Natural killer cell (primary cell): ENCODE data around the gene OR10A7. TPM values are rescaled to one million over a fixed set of nuclear protein-coding genes. Genes with fewer than 3 reads are reported as not detected.

Source experiments
- ATAC-seq, 3 donors: fragments of 150-1000 bp in 2 of 3; fragments of 200-7000 bp in 1 of 3; cut with Tn5 transposase; 1 replicate in 1 of 3; 2 replicates in 2 of 3; pipeline ENCODE4 v1.10.0; 2021; ENCODE audit warnings: mild to moderate bottlenecking in 2 of 3, moderate library complexity in 2 of 3
- DNase-seq, 2 donors: peaks; one replicate each; pipeline versions ENCODE4 v3.0.0 to v3.0.0-alpha.2; 2013 to 2021; ENCODE audit warnings: mixed read lengths in 1 of 2
- H3K27ac ChIP-seq: one replicate; pipeline ENCODE4 v1.5.1; 2013; ENCODE audit warnings: mild to moderate bottlenecking, low read length
- H3K27me3 ChIP-seq: one replicate; pipeline ENCODE4 v1.6.1; 2013; ENCODE audit warnings: low read length; ENCODE audit not compliant: control insufficient read depth, insufficient read depth
- H3K36me3 ChIP-seq: one replicate; pipeline ENCODE4 v1.6.1; 2013; ENCODE audit warnings: low read length; ENCODE audit not compliant: control insufficient read depth, insufficient read depth
- H3K4me1 ChIP-seq: one replicate; pipeline ENCODE4 v1.6.1; 2013; ENCODE audit warnings: low read length; ENCODE audit not compliant: control insufficient read depth, insufficient read depth
- H3K4me3 ChIP-seq: one replicate; pipeline ENCODE4 v1.5.1; 2013; ENCODE audit warnings: low read length
- H3K9me3 ChIP-seq: one replicate; pipeline ENCODE4 v1.6.1; 2013; ENCODE audit warnings: low read length; ENCODE audit not compliant: control insufficient read depth, insufficient read depth
- H3K27ac Mint-ChIP-seq, 2 donors: one replicate each; pipeline ENCODE4 v1.8.0; 2022; ENCODE audit warnings: mild to moderate bottlenecking in 2 of 2, mixed read lengths in 2 of 2, moderate library complexity in 1 of 2
- H3K27me3 Mint-ChIP-seq, 2 donors: one replicate each; pipeline ENCODE4 v1.8.0; 2022; ENCODE audit warnings: low read depth in 2 of 2, mixed read lengths in 2 of 2
- H3K36me3 Mint-ChIP-seq: one replicate; pipeline ENCODE4 v1.8.0; 2022; ENCODE audit warnings: mixed read lengths
- H3K4me1 Mint-ChIP-seq, 2 donors: one replicate each; pipeline ENCODE4 v1.8.0; 2022; ENCODE audit warnings: mixed read lengths in 2 of 2
- H3K4me3 Mint-ChIP-seq: one replicate; pipeline ENCODE4 v1.8.0; 2022; ENCODE audit warnings: mild to moderate bottlenecking, moderate library complexity, mixed read lengths
- H3K9me3 Mint-ChIP-seq, 2 donors: one replicate each; pipeline ENCODE4 v1.8.0; 2022; ENCODE audit warnings: mixed read lengths in 2 of 2
- CTCF ChIP-seq: fragments of 200-600 bp; IDR thresholded peaks from one replicate; pipeline ENCODE4 v1.8.0; 2022; ENCODE audit warnings: antibody characterized with exemption
- WGBS: methylation state at CpG from one replicate; pipeline ENCODE4 v1.1.7; 2013; ENCODE audit warnings: missing lambda C conversion rate; ENCODE audit not compliant: insufficient coverage; 5-methylcytosine and 5-hydroxymethylcytosine counted together
- intact Hi-C: fragments of 100-400 bp; cut with micrococcal nuclease; formaldehyde crosslinking; loops from one replicate; pipeline ENCODE4 v1.14.2; 2022
- total RNA-seq, 4 donors: library from RNA; stranded (reverse); fragments of 120-200 nt in 1 of 4; gene quantifications; one replicate each; pipeline versions ENCODE4 v1.2.3 to v1.2.4, GENCODE V29; 2013 to 2022

Gene OR10A7
- total RNA-seq, 3 donors from 2014 or later (not counting 1 experiment from before 2014, with no cell fraction given), result not detected

- no peak overlapping the region for H3K4me3 ChIP-seq
These were observed 47.4 kb upstream of the OR10A7 start for GRCh38 chr12:55173456-55173855.

GRCh38 chr12:55188573-55188972 lies 32.3 kb upstream of the OR10A7 start:
- Histone ChIP-seq H3K27me3 (no peaks in the 10 kb centered on the region), H3K4me1 (no peaks in the 10 kb centered on the region), H3K9me3 (no peaks in the 10 kb centered on the region), H3K4me3 (no peak overlapping the region), H3K27ac (no peak overlapping the region), H3K36me3 (no peaks in the 10 kb centered on the region)
- ATAC-seq, result no peak
- WGBS, result no CpG with 5 or more reads among the region's 2 CpGs
- no peak for DNase-seq
- Mint-ChIP-seq H3K9me3 (no peaks in the 10 kb centered on the region), H3K36me3 (no peaks in the 10 kb centered on the region), H3K4me3 (no peak overlapping the region), H3K27me3 (peaks cover 10 to 32% of the 10 kb centered on the region in 2 donors), H3K27ac (no peak overlapping the region), H3K4me1 (no peaks in the 10 kb centered on the region)
- TF ChIP-seq CTCF, result no peak
- intact Hi-C loops, result no loop called here

More at GRCh38 chr12:55173456-55173855, 47.4 kb upstream of the OR10A7 start:
- DNase-seq (no peak), ATAC-seq (no peak)
- Histone ChIP-seq H3K4me1 (no peaks in the 10 kb centered on the region), H3K36me3 (no peaks in the 10 kb centered on the region), H3K27me3 (no peaks in the 10 kb centered on the region), H3K9me3 (no peaks in the 10 kb centered on the region), H3K27ac (no peak overlapping the region)
- no peak overlapping the region for H3K27ac Mint-ChIP-seq
- no peaks in the 10 kb centered on the region for H3K4me1 Mint-ChIP-seq
- no peak for TF ChIP-seq CTCF
- no peaks in the 10 kb centered on the region for H3K9me3 Mint-ChIP-seq
- H3K36me3 Mint-ChIP-seq, result peaks cover 7% of the 10 kb centered on the region
- intact Hi-C loops, result no loop called here
- H3K4me3 Mint-ChIP-seq, result no peak overlapping the region
- WGBS, result 95% methylated on average over 2 of the region's 2 CpGs
- H3K27me3 Mint-ChIP-seq, result peaks cover 21 to 55% of the 10 kb centered on the region in 2 donors

- H3K9me3 Mint-ChIP-seq, result no peaks in the 10 kb centered on the region
- no peak overlapping the region for H3K4me3 ChIP-seq
- no peak overlapping the region for H3K27ac Mint-ChIP-seq
- no CpG with 5 or more reads among the region's 4 CpGs for WGBS
- no peak overlapping the region for H3K27ac ChIP-seq
- H3K9me3 ChIP-seq, result no peaks in the 10 kb centered on the region
- H3K4me1 Mint-ChIP-seq, result no peaks in the 10 kb centered on the region
- DNase-seq (peak in 1 of 2 donors; percentile 83), ATAC-seq (peak; percentile 59 to 85 (median 68))
- peaks cover 14 to 37% of the 10 kb centered on the region in 2 donors for H3K27me3 Mint-ChIP-seq
- H3K27me3 ChIP-seq, result peaks cover 3% of the 10 kb centered on the region
- TF ChIP-seq CTCF, result peak; percentile 88
- no peaks in the 10 kb centered on the region for H3K36me3 ChIP-seq
- H3K36me3 Mint-ChIP-seq, result no peaks in the 10 kb centered on the region
- H3K4me1 ChIP-seq, result no peaks in the 10 kb centered on the region
- intact Hi-C loops, result loop anchor here (1.0 kb wide), 1 partner anchor 430 kb away; no protein-coding TSS in a partner anchor
- no peak overlapping the region for H3K4me3 Mint-ChIP-seq
These were observed 31.8 kb upstream of the OR10A7 start for GRCh38 chr12:55188974-55189556.

- no peak overlapping the region for H3K4me3 Mint-ChIP-seq
- DNase-seq, result no peak
- no peaks in the 10 kb centered on the region for H3K36me3 Mint-ChIP-seq
- Histone ChIP-seq H3K4me1 (no peaks in the 10 kb centered on the region), H3K27me3 (peaks cover 16% of the 10 kb centered on the region), H3K36me3 (no peaks in the 10 kb centered on the region), H3K27ac (no peak overlapping the region), H3K4me3 (no peak overlapping the region), H3K9me3 (no peaks in the 10 kb centered on the region)
- 91% methylated on average over 3 of the region's 3 CpGs for WGBS
- no peaks in the 10 kb centered on the region for H3K4me1 Mint-ChIP-seq
- H3K27me3 Mint-ChIP-seq, result peaks cover 28 to 67% of the 10 kb centered on the region in 2 donors
- H3K9me3 Mint-ChIP-seq, result no peaks in the 10 kb centered on the region
- ATAC-seq, result no peak
- no peak overlapping the region for H3K27ac Mint-ChIP-seq
- TF ChIP-seq CTCF, result no peak
- intact Hi-C loops, result no loop called here
These were observed 26.4 kb upstream of the OR10A7 start for GRCh38 chr12:55194382-55194781.
